HepG2 (cell line): ENCODE data around the gene ZNF488.

Experiments
- CTCF ChIP-seq: sonication (generic); formaldehyde crosslinking; IDR thresholded peaks from 2 replicates; pipeline ENCODE4 v1.5.0; 2020; ENCODE audit warnings: mild to moderate bottlenecking, missing genetic modification reagents, moderate library complexity
- ELF3 ChIP-seq: IDR thresholded peaks from 2 replicates; pipeline ENCODE4 v1.6.1; 2016; ENCODE audit warnings: missing genetic modification reagents, missing compliant biosample characterization
- GATAD2A ChIP-seq: IDR thresholded peaks from 2 replicates; pipeline ENCODE4 v1.6.1; 2016
- JUN ChIP-seq: sonication (generic); formaldehyde crosslinking; IDR thresholded peaks from 2 replicates; pipeline ENCODE4 v1.4.0; 2020; ENCODE audit warnings: mild to moderate bottlenecking, missing genetic modification reagents
- MAX ChIP-seq: IDR thresholded peaks from 2 replicates; pipeline ENCODE4 v1.6.1; 2012; ENCODE audit warnings: inconsistent platforms
- POLR2A ChIP-seq, 2 experiments: IDR thresholded peaks; 2 replicates each; pipeline ENCODE4 v1.6.1; 2011; ENCODE audit warnings: low read depth in 2 of 2, low read length in 2 of 2, mild to moderate bottlenecking in 1 of 2, moderate library complexity in 1 of 2; ENCODE audit not compliant: insufficient read depth in 1 of 2
- ZFP36 ChIP-seq: fragments of 150-350 bp; IDR thresholded peaks from 2 replicates; pipeline ENCODE4 v1.6.1; 2018; ENCODE audit warnings: borderline replicate concordance, low read length, low read depth; ENCODE audit not compliant: partially characterized antibody
- TF ChIP-seq, protein P1 (sequence below): IDR thresholded peaks from 2 replicates; pipeline ENCODE4 v1.6.1; 2012; ENCODE audit warnings: low read depth, low read length, improper control_type of control experiment
- TF ChIP-seq, protein P2 (sequence below): sonication (generic); formaldehyde crosslinking; IDR thresholded peaks from 2 replicates; pipeline ENCODE4 v1.5.0; 2020; ENCODE audit warnings: missing genetic modification reagents

- TF ChIP-seq GATAD2A (CRISPR knock-in tag) (no peak), JUN (CRISPR knock-in tag) (no peak), ZFP36 (no peak), CTCF (CRISPR knock-in tag) (no peak), ELF3 (CRISPR knock-in tag) (no peak), MAX (no peak), POLR2A (IDR thresholded peaks at IDR 0.05; ENCODE audit: insufficient read depth in 1 of 2, low read depth in 2 of 2, low read length in 2 of 2) (no peak)
- TF ChIP-seq, protein P1, sequence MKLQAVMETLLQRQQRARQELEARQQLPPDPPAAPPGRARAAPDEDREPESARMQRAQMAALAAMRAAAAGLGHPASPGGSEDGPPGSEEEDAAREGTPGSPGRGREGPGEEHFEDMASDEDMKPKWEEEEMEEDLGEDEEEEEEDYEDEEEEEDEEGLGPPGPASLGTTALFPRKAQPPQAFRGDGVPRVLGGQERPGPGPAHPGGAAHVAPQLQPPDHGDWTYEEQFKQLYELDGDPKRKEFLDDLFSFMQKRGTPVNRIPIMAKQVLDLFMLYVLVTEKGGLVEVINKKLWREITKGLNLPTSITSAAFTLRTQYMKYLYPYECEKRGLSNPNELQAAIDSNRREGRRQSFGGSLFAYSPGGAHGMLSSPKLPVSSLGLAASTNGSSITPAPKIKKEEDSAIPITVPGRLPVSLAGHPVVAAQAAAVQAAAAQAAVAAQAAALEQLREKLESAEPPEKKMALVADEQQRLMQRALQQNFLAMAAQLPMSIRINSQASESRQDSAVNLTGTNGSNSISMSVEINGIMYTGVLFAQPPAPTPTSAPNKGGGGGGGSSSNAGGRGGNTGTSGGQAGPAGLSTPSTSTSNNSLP, result no peak
- TF ChIP-seq, protein P2, sequence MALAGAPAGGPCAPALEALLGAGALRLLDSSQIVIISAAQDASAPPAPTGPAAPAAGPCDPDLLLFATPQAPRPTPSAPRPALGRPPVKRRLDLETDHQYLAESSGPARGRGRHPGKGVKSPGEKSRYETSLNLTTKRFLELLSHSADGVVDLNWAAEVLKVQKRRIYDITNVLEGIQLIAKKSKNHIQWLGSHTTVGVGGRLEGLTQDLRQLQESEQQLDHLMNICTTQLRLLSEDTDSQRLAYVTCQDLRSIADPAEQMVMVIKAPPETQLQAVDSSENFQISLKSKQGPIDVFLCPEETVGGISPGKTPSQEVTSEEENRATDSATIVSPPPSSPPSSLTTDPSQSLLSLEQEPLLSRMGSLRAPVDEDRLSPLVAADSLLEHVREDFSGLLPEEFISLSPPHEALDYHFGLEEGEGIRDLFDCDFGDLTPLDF, result no peak
Measured at GRCh38 chr10:47367646-47368045, 16.4 kb downstream of the ZNF488 start.
